ENCODE results near the gene ZNF619.

GRCh38 chr3:40524568-40525285, 47.8 kb downstream of the ZNF619 start, which contains the start of gene ZNF621:
- peak in 1 of 2 donors; percentile 94 for TF ChIP-seq POLR2A (IDR thresholded peaks at IDR 0.05)
- TF ChIP-seq, protein P1, sequence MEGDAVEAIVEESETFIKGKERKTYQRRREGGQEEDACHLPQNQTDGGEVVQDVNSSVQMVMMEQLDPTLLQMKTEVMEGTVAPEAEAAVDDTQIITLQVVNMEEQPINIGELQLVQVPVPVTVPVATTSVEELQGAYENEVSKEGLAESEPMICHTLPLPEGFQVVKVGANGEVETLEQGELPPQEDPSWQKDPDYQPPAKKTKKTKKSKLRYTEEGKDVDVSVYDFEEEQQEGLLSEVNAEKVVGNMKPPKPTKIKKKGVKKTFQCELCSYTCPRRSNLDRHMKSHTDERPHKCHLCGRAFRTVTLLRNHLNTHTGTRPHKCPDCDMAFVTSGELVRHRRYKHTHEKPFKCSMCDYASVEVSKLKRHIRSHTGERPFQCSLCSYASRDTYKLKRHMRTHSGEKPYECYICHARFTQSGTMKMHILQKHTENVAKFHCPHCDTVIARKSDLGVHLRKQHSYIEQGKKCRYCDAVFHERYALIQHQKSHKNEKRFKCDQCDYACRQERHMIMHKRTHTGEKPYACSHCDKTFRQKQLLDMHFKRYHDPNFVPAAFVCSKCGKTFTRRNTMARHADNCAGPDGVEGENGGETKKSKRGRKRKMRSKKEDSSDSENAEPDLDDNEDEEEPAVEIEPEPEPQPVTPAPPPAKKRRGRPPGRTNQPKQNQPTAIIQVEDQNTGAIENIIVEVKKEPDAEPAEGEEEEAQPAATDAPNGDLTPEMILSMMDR (IDR thresholded peaks at IDR 0.05), result peak in 2 of 6 experiments; percentile 11 to 12

All from thyroid gland (tissue), 4 donors.